ENCODE measurements around the gene FKBP5. TPM values are rescaled to one million over a fixed set of nuclear protein-coding genes. Genes with fewer than 3 reads are reported as not detected.
"Not testable (repeated sequence)": the region's sequence is repeated elsewhere in the genome, so short reads cannot be mapped to it uniquely, and the experiment has no call there.

The FKBP5 gene
- total RNA-seq, 1 donor from 2014 or later = 101 TPM

DNA sequence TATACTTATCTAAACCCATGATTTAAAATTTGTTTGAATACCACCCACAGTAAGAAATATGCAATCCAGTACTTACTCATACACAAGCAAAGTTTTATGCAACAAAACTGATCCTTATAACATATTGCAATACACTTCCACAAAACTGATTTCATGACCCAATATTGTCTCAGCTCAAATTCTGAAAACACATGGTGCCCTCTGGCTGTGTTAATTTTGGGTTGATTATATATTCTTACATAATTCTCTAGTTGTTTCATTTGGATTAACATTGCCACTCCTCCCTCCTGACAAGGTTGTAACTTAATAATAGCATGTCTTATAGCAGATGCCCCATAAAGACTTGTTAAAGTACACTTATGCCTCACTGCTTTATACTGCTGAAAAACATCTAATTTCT is 103.1 kb downstream of the FKBP5 start:
- intact Hi-C loops (cut with DNase I) = loop anchor here (5.0 kb wide), 1 partner anchor 102 kb away; the partner anchor contains the start of gene FKBP5
- no peak for DNase-seq (ENCODE audit: missing footprints)
- ATAC-seq = no peak

DNA sequence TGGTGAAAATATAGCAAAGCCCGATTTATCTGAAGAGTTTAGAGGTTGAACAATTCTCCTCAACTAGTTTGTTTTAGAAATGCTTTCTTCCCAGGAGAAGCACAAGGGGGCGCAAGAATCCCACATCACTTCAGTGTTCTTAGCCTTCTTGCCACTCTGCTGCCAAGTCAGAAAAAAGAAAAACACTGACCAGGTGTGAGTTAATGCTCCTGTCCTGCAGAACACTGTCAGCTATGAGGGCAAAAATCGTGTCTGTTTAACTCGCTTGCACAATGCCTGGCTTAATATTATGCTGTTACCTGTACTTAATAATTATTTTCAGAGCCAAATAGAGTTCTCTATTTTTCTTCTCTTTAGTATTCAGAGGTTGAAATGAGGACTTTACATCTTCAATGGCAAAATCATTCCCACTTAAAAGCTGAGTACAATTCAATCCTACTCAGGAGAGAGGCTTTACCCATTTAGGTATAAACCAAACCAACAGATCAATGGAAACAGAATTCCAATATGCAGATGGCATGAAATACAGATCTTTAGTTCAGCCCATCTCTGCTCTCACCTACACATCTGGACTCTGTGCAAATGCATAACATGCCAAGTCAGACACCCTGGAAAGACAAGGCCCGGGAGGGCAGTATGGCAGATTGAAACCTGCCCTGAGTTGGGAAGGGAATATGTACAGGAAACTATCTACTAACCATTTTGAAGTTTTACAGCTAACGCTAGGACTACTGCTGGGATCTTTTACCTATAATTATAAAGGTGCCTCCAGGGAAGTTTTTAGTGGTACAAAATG is 104.6 kb downstream of the FKBP5 start:
- intact Hi-C loops (cut with DNase I) = loop anchor here (1.0 to 5.0 kb wide), 2 partner anchors 38 to 152 kb away; no protein-coding TSS in a partner anchor
- no peak for DNase-seq (ENCODE audit: missing footprints)
- peak; percentile 69 for ATAC-seq

GRCh38 chr6:35582315-35582714 is 106.4 kb downstream of the FKBP5 start:
- ATAC-seq (no peak), DNase-seq (ENCODE audit: missing footprints) (no peak)
- intact Hi-C loops (cut with DNase I) = loop anchor here (5.0 kb wide), 1 partner anchor 40 kb away; no protein-coding TSS in a partner anchor

GRCh38 chr6:35581633-35582032 is 107.1 kb downstream of the FKBP5 start:
- no peak for ATAC-seq
- intact Hi-C loops (cut with DNase I) = loop anchor here (5.0 kb wide), 1 partner anchor 41 kb away; no protein-coding TSS in a partner anchor
- no peak for DNase-seq (ENCODE audit: missing footprints)

DNA sequence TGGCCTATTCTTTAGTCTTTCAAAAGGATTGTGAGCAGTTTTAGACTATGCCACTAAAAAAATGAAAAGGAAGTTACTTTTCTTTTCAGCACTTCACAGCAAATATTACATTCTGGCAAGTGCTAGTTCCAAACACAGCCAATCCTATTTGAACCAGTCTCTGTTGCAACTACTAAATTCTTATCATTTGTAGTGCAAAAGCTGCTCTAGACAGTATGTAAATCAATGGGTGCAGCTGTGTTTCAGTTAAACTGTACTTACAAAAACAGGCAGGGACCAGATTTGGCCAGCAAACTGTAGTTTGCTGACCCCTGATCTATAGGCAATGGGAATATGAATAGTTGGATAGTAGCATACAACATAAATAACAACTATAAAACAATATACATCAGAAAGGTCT is 107.9 kb downstream of the FKBP5 start:
- DNase-seq (ENCODE audit: missing footprints) = no peak
- intact Hi-C loops (cut with DNase I) = loop anchor here (5.0 kb wide), 1 partner anchor 41 kb away; no protein-coding TSS in a partner anchor
- no peak for ATAC-seq

GRCh38 chr6:35576682-35577081 is 112.0 kb downstream of the FKBP5 start:
- DNase-seq (ENCODE audit: missing footprints) = no peak
- intact Hi-C loops (cut with DNase I) = no loop called here
- ATAC-seq = no peak

DNA sequence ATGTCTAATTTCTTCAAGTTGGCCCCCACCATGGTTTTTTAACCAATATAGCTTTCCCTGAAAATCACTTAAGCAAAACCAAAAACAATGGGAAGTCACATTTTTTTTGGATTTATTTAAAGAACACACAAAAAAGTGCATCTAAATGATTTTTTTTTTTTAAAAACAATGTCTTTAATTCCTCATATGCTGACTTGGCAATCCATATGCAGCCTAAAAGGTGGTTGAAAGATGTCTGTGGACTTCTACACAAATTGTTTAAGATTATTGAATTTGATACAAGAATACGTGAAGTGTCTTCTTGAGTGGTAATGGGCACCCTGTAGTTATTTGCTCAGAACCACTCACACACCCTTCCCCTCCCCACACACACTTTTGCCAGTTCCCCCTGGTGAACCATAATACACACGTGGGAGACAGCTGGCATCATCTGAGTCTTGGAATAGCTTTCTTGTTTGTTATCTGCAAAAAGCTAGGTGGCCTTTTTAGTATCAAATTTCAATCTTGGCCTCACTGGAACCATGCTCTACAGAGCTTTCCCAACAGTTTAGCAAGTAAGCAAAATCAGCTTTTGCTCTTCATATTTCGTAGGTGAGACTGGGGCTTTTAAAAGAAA is 115.1 kb downstream of the FKBP5 start:
- intact Hi-C loops (cut with DNase I) = no loop called here

DNA sequence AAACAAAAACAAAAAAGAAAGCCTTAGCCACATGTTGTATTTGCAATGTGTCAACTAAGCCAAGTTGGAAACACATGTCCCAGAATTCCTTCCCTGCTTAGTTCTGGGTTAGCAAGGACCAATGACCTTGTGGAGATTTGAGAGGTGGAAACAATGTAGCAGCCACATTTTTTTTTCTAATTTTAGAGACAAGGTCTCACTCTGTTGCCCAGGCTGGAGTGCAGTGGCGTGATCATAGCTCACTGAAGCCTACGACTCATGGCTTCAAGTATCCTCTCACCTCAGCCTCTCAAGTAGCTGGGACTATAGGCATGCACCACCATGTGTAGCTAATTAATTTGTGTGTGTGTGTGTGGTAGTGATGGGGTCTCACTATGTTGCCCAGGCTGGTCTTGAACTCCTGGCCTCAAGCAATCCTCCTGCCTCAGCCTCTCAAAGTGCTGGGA is 117.8 kb downstream of the FKBP5 start:
- DNase-seq (ENCODE audit: missing footprints); intact Hi-C loops (cut with DNase I): not testable (repeated sequence)
- ATAC-seq = peak; percentile 15

More for the DNA sequence above, 115.1 kb downstream of the FKBP5 start:
- no peak for ATAC-seq
- no peak for DNase-seq (ENCODE audit: missing footprints)

GRCh38 chr6:35569011-35569461 is 119.7 kb downstream of the FKBP5 start:
- intact Hi-C loops (cut with DNase I) = no loop called here
- ATAC-seq = peak; percentile 66
- DNase-seq (ENCODE audit: missing footprints) = peak; percentile 80

DNA sequence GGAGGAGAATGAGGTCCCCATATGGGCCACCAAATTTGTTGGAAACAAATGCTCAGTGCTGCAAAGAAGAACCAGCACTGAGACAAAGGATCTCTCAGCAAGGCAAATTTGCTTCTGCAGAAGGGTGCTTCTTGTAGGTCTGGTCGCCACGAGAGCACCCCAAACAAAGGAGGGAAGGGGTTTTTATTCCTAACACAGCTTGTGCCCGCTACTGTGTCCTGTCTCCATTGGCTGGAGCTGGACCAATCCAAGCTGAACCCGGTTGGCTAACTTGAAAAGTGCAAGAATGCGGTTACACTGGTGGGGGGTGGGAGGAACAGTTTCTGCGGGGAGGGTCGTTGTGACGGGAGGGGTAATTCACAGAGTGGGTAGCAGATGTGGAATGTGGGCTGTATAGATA is 121.9 kb downstream of the FKBP5 start:
- ATAC-seq (no peak), DNase-seq (ENCODE audit: missing footprints) (no peak)
- intact Hi-C loops (cut with DNase I) = no loop called here

DNA sequence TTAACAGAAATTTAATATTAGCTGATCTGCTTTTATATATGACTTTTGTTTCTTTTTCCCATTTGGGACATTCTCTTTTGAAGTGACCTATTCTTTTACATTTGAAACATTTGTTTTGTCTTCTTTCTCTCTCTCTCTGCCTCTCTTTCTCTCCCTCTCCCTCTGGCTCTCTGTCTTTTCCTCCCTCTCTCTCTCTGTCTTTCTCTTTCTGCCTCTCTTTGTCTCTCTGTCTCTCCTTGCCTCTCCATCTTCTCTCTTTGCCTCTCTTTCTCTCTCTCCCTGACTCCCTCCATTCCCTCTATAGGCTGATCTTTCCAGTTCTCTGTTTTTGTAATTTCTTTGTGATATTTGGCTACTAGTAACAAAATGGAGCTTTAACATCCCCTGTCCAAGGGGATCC is 124.0 kb downstream of the FKBP5 start:
- intact Hi-C loops (cut with DNase I) = no loop called here
- DNase-seq (ENCODE audit: missing footprints) (no peak), ATAC-seq (no peak)

- ATAC-seq = no peak
- no peak for DNase-seq (ENCODE audit: missing footprints)
- intact Hi-C loops (cut with DNase I) = no loop called here
These were observed 126.7 kb downstream of the FKBP5 start for GRCh38 chr6:35562060-35562459.

GRCh38 chr6:35561113-35561512 is 127.6 kb downstream of the FKBP5 start:
- DNase-seq (ENCODE audit: missing footprints) (no peak), ATAC-seq (no peak)
- intact Hi-C loops (cut with DNase I) = no loop called here

DNA sequence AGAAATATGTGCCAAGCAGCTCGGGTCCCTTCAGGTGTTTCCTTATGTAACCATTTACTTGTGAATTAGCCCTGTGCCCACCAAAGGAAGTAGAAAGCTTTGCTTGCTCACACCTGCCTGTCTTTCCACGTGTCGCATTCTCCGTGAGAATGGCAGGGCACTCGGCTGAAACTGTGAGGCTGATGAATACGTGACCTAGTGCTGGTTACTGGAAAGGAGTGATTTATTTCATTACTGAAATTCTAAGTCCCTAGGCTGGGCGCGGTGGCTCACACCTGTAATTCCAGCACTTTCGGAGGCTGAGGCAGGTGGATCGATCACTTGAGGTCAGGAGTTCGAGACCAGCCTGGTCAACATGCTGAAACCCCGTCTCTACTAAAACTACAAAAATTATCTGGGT is 130.1 kb downstream of the FKBP5 start:
- intact Hi-C loops (cut with DNase I) = no loop called here
- ATAC-seq = no peak
- DNase-seq (ENCODE audit: missing footprints) = no peak

DNA sequence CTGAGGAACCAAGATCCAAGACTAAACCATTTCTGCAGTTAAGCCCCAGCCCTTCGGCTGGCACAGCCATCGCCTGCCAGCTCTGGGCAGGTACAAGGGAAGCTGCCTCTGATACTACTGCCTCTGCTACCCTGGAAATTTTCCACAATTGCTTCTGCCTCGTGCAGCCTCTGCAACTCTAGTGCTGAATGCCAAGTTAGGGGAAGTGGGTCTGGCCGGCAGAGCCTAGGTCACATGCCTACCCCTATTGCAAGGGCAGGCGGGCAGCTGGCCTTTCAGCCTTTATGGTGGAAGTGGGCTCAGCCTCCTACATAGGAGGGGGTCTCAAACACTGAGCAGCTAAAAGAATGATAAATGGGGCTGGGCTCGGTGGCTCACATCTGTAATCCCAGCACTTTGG is 131.5 kb downstream of the FKBP5 start:
- DNase-seq (ENCODE audit: missing footprints) (no peak), ATAC-seq (peak; percentile 31)
- intact Hi-C loops (cut with DNase I) = no loop called here

DNA sequence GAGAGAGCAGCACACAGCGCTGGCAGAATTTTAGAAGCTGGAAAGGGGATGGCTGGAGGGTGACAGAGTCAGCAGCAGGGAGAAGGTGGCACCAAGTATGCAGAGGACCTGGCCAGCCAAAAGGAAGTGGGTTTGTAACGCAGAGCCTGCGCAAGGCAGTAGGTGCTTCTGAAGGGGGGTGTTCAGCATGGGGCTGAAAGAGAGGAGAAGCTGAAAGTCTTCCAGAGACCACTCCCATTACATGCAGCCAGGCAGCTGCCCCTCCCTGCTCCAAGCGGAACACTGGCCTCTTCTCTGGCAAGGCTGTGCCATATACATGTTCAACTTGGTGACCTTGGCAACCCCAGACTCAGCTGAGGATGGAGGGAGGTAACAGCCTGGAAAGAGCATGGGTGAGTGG is 133.9 kb downstream of the FKBP5 start:
- intact Hi-C loops (cut with DNase I) = no loop called here
- no peak for ATAC-seq
- no peak for DNase-seq (ENCODE audit: missing footprints)

DNA sequence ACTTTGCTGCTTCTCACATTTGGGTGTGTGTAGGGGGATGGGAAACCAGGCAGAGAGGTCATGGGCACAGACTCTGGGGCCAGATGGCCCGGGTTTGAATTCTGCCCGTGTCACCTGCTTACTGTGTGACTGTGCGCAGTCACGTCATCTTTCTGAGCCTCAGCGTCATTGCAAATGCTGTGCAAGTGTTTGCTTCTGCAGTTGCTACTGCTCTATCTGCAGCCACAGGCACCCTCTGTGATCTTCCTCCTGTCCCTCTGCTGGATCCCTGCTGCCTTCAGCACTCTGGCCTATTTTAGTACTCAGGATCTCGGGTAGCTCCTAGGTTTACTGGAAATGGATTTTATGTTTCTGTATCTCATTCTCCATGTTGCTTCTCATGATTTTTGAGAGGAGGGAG is 135.4 kb downstream of the FKBP5 start:
- ATAC-seq (no peak), DNase-seq (ENCODE audit: missing footprints) (no peak)
- intact Hi-C loops (cut with DNase I) = no loop called here

GRCh38 chr6:35552285-35552917 is 136.3 kb downstream of the FKBP5 start:
- intact Hi-C loops (cut with DNase I) = no loop called here

DNA sequence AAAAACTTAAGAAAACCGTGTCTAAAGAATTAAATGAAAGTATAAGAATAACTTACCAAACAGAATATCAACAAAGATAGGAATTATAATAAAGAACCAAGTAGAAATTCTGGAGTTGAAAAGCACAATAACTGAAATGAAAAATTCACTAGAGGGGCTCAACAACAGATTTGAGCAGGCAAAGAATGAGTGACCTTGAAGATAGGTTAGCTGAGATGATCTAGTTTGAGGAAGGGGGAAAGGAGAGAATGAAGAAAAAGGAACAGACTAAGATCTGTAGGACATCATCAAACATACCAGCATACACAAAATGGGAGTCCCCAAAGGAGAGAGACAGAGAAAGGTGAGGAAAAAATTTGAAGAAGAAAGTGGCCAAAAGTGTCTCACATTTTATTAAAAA is 138.3 kb downstream of the FKBP5 start:
- intact Hi-C loops (cut with DNase I) = no loop called here
- ATAC-seq = no peak

More at GRCh38 chr6:35552285-35552917, 136.3 kb downstream of the FKBP5 start:
- no peak for DNase-seq (ENCODE audit: missing footprints)
- no peak for ATAC-seq

More for the DNA sequence above, 138.3 kb downstream of the FKBP5 start:
- no peak for DNase-seq (ENCODE audit: missing footprints)

All from Right ventricle myocardium inferior (tissue), 1 donor.